ENCODE data around the gene GNG7.
"Not testable (repeated sequence)": the region's sequence is repeated elsewhere in the genome, so short reads cannot be mapped to it uniquely, and the experiment has no call there.

GNG7 gene

DNA sequence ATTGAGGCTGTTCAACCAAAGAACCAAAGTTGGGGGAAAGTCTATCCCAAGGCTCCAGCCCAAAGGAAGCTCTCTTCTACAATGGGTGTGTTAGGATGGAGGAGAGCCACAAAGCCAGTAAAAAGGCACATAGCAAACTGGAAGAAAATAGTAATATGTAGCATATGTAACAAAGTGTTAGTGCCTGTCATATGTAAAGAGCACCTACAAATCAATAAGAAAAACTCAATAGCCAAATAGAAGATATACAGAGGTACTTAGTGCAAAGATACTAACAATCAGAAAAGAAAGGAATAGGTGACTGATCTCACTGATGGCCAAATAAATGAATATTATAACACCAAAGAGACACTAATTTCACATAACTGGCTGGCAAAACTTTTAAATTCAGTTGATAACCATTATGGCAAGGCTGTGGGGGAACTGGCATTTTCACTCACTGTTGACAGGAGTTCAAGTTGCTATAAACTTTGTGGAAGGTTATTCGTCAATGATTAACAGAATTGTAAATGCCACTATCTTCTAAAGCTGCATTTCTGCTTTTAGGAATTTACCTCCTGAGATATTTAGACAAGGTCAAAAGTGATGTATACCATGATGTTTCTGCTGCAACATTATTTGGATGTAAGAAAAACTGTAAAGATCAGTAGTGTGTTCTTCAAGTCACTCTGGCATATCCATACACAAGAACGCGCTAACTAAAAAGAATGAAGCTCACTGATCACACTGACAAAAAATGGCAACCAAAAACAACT, 110.8 kb downstream of the GNG7 start:
- no peak for DNase-seq

GRCh38 chr19:2590630-2591399, 111.7 kb downstream of the GNG7 start:
- DNase-seq: no peak

GRCh38 chr19:2589441-2589840, 113.1 kb downstream of the GNG7 start:
- no peak for DNase-seq

- DNase-seq: no peak
These were observed 114.3 kb downstream of the GNG7 start for GRCh38 chr19:2588081-2588777.

GRCh38 chr19:2587001-2587719, 115.3 kb downstream of the GNG7 start:
- no peak for DNase-seq

GRCh38 chr19:2586196-2586595, 116.3 kb downstream of the GNG7 start:
- DNase-seq: no peak

GRCh38 chr19:2584002-2584401, 118.5 kb downstream of the GNG7 start:
- DNase-seq: no peak

DNA sequence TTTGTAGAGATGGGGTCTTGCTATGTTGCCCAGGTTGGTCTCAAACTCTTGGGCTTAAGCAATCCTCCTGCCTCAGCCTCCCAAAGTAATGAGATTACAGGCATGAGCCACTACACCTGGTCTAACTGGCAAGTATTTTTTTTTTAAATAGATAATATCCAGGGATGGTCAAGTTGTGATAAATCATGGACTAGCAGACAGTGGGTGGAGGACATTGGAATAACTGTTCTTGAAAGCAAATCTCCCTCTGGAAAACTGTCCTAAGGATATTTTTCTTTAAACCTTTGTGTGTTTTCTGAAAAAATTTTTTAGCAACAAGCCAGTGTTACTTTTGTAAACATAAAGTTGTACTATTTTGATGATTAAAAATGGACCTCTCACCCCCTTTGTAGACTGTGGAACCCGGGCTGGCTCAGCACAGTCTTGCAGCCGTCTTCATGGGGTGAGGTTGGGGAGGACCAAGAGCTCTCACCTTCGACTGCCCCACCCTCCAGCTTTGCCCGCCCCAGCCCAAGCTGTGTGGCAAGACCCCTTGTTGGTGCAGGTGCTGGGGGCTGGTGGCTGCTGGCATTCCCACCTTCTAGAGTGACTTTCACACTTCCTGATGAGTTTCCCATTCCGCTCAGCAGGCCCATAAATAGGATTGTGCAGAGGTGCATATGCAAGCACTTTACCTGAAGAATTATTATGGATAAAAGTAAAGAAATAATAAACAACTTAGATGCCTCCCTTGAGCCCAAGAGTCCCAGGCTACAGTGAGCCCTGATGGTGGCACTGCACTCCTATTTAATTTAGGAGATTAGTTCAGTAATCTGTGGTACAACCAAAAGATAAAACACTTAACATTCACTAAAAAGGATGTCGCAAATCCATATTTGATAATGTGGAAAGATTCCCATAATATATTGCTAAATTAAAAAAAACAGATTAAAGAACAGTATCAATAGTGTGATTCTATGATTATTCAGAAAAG, 119.2 kb downstream of the GNG7 start:
- no peak for DNase-seq

DNA sequence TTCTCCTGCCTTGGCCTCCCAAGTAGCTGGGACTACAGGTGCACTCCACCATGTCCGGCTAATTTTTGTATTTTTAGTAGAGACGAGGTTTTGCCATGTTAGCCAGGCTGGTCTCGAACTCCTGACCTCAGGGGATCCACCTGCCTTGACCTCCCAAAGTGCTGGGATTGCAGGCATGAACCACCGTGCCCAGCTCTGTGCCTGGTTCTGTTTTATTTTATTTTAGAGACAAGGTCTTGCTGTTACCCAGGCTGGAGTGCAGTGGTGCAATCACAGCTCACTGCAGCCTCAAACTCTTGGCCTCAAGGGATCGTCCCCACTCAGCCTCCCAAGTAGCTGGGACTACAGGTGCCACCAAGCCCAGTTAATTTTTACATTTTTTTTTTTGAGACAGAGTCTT, 122.1 kb downstream of the GNG7 start:
- DNase-seq: not testable (repeated sequence)

GRCh38 chr19:2579678-2580280, 122.7 kb downstream of the GNG7 start:
- no peak for DNase-seq

- DNase-seq: peak; percentile 43
These were observed 123.4 kb downstream of the GNG7 start for GRCh38 chr19:2578901-2579677.

DNA sequence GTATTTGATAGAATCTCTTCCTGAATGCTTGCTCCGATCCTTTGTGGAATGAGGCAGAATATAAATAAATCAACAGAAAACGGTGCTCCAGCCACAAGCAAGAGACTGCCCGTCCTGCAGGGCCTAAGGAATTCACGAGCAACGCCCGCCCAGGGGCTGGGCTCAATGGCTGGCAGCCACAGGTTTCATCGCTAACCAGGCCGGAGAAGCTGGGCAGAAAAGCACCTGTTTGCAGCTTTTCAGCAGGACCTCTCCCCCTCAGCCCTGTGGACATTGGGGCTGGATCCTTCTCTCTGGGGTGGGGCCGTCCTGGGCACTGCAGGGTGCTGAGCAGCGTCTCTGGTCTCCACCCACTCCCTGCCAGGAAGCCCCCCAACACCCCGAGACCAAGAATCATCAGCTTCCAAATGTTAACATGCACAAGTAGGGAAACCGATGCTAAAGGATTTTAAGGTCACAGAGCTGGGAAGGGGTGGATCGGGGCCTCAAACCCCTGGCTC, 124.1 kb downstream of the GNG7 start:
- no peak for DNase-seq

DNA sequence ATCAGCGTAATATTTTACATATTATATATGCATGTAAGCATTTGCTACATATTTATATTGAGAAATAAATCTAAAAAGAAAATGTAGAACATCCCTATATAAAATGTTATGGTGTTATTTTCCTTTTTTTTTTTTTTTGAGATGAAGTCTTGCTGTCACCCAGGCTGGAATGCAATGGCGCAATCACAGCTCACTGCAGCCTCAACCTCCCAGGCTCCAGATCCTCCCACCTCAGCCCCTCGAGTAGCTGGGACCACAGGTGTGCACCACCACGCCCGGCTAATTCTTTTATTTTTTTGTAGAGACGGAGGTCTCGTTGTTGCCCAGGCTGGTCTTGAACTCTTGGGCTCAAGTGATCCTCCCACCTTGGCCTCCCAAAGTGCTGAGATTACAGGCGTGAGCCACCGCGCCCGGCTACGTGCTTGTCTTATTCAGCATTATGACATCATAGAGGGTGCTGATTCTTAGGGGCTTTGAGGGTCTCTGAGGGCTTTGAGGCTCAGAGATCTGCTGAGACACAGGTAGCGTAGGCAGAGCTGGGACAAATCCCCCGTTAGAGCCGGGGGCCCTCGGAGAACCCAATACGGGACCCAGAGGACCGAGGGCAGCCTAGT, 124.7 kb downstream of the GNG7 start:
- no peak for DNase-seq

DNA sequence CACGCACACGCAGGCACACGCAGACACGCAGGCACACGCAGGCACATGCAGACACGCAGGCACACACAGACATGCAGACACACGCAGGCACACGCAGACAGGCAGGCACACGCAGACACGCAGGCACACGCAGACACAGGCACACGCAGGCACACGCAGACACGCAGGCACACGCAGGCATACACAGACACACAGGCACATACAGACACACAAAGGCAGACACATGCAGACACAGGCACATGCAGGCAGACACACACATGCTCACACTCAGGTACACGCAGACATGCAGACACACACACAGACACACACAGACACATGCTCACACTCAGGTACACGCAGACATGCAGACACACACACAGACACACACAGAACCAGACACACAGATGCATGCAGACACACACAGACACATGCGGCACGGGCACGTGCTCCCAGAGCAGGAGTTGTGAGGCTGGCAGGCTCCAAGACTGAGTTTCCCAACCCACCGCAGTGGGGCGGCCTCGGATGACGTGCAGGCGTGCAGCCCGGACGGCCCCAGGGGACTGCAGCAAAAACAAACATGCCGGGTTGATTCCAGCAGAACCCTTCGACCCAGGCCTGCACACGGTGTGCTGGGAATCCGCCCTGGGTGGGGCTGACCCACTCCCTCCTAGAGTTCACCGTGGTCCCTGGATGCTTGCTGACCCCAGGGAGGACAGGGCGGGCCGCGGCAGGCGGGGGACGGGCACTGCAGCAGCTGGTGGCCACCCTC, 126.6 kb downstream of the GNG7 start:
- peak; percentile 9 for DNase-seq

GRCh38 chr19:2574971-2575630, 127.4 kb downstream of the GNG7 start:
- no peak for DNase-seq

DNA sequence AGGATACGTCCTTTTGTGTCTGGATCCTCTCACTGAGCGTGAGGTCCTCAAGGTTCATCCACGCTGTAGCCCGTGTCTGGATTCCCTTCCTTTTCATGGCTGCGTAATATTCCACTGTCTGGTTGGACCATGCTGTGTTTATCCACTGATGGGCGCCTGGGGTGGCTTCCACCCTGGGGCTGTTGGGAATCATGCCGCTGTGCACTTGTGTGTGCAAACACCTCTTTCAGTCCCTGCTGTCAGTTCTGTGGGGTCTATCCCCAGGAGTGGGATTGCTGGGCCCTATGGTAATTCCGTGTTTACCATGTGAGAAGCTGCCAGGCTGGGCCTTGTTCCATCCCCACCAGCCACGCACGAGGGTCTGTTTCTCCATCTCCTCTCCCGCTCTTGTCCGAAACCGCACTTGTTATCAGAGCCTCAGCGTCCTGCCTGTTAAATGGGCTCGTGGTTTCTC, 128.0 kb downstream of the GNG7 start:
- no peak for DNase-seq

DNA sequence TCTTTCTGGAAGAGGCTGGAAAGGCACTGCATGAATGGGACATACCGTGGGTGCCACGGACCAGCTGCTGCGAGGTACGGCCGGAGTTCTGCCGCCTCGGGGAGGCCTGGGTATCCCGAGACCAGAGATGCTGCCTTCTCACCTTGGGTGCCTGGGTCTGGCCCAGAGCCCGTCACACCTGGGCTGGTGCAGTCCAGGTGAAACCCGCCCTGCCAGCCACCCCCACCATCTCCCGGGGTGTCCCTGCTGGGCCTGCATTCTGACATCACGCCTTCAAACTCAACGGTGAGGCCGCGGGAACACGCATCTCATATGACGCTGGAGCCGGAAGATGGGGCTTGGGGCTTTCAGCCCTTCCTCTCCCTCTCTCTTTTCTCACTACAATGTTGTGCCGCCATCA, 128.6 kb downstream of the GNG7 start:
- DNase-seq: no peak

GRCh38 chr19:2572152-2572551, 130.3 kb downstream of the GNG7 start:
- DNase-seq: not testable (repeated sequence)
